OCI-LY3 (cell line): ENCODE data around the gene CASR.

Source experiments
- H2AFZ ChIP-seq: fragments of 200-600, 300-600 bp; shearing (Covaris generic); 2 replicates; pipeline ENCODE4 v1.6.0; 2014; ENCODE audit warnings: antibody characterized with exemption, low read depth, low read length
- H3K27ac ChIP-seq: fragments of 200-600, 300-600 bp; sonication (generic); 2 replicates; pipeline ENCODE4 v1.5.1; 2014; ENCODE audit warnings: mild to moderate bottlenecking, low read length, moderate library complexity, mixed read lengths
- H3K27me3 ChIP-seq: fragments of 200-600, 300-600 bp; sonication (generic); 2 replicates; pipeline ENCODE4 v1.6.1; 2014; ENCODE audit warnings: low read depth, low read length, mixed read lengths
- H3K36me3 ChIP-seq: fragments of 200-600, 300-600 bp; sonication (generic); replicated peaks from 2 replicates; pipeline ENCODE3; 2014; ENCODE audit warnings: low read depth, low read length, mixed read lengths
- H3K4me1 ChIP-seq: fragments of 300-600, 200-600 bp; sonication (generic); 2 replicates; pipeline ENCODE4 v1.6.1; 2014; ENCODE audit warnings: low read length, mixed read lengths
- H3K4me2 ChIP-seq: fragments of 200-600, 300-600 bp; sonication (generic); 2 replicates; pipeline ENCODE4 v1.6.1; 2014; ENCODE audit warnings: low read length, mixed read lengths
- H3K4me3 ChIP-seq: fragments of 300-600, 200-600 bp; sonication (generic); 2 replicates; pipeline ENCODE4 v1.5.1; 2014; ENCODE audit warnings: antibody characterized with exemption, mild to moderate bottlenecking, low read length, moderate library complexity
- H3K79me2 ChIP-seq: fragments of 300-600, 200-600 bp; shearing (Covaris generic); 2 replicates; pipeline ENCODE4 v1.6.1; 2014; ENCODE audit warnings: mild to moderate bottlenecking, low read length, mixed read lengths
- H3K9ac ChIP-seq: fragments of 300-600, 200-600 bp; shearing (Covaris generic); 2 replicates; pipeline ENCODE4 v1.6.0; 2014; ENCODE audit warnings: mild to moderate bottlenecking, low read length, moderate library complexity
- H3K9me3 ChIP-seq: fragments of 200-600, 300-600 bp; shearing (Covaris generic); 2 replicates; pipeline ENCODE4 v1.6.1; 2014; ENCODE audit warnings: low read length, mixed read lengths; ENCODE audit not compliant: insufficient read depth
- H4K20me1 ChIP-seq: fragments of 200-600, 300-600 bp; sonication (generic); 2 replicates; pipeline ENCODE4 v1.6.1; 2016; ENCODE audit warnings: low read length, mixed read lengths; ENCODE audit not compliant: insufficient read depth
- CTCF ChIP-seq: fragments of 200-600, 300-600 bp; sonication (generic); IDR thresholded peaks from 2 replicates; pipeline ENCODE4 v1.5.1; 2014; ENCODE audit warnings: antibody characterized with exemption, low read length, low read depth
- EZH2phosphoT487 ChIP-seq: fragments of 200-600 bp; shearing (Covaris generic); IDR thresholded peaks from 2 replicates; pipeline ENCODE4 v1.6.1; 2018; ENCODE audit warnings: antibody characterized with exemption, mixed run types, low read depth

The CASR gene

GRCh38 chr3:122214711-122215110 is 31.2 kb downstream of the CASR start:
- TF ChIP-seq EZH2phosphoT487 (no peak), CTCF (no peak)
- Histone ChIP-seq H3K27me3 (no peaks in the 10 kb centered on the region), H3K9me3 (no peaks in the 10 kb centered on the region; the same call in 1 of the 2 replicates), H3K36me3 (no peaks in the 10 kb centered on the region), H3K79me2 (no peaks in the 10 kb centered on the region), H3K27ac (no peak overlapping the region), H4K20me1 (no peaks in the 10 kb centered on the region), H3K4me1 (peaks cover 12% of the 10 kb centered on the region), H3K4me2 (no peak overlapping the region), H3K9ac (no peak overlapping the region), H2AFZ (no peak overlapping the region), H3K4me3 (no peak overlapping the region)

GRCh38 chr3:122215592-122216298 is 32.3 kb downstream of the CASR start:
- TF ChIP-seq EZH2phosphoT487 (no peak), CTCF (no peak)
- H3K4me2 ChIP-seq = no peak overlapping the region
- peaks cover 12% of the 10 kb centered on the region for H3K4me1 ChIP-seq
- no peaks in the 10 kb centered on the region for H3K36me3 ChIP-seq
- no peaks in the 10 kb centered on the region; the same call in 1 of the 2 replicates for H3K9me3 ChIP-seq
- H3K4me3 ChIP-seq = no peak overlapping the region
- no peak overlapping the region for H3K27ac ChIP-seq
- no peak overlapping the region for H2AFZ ChIP-seq
- H3K27me3 ChIP-seq = no peaks in the 10 kb centered on the region
- H3K79me2 ChIP-seq = no peaks in the 10 kb centered on the region
- H4K20me1 ChIP-seq = no peaks in the 10 kb centered on the region
- H3K9ac ChIP-seq = no peak overlapping the region

DNA sequence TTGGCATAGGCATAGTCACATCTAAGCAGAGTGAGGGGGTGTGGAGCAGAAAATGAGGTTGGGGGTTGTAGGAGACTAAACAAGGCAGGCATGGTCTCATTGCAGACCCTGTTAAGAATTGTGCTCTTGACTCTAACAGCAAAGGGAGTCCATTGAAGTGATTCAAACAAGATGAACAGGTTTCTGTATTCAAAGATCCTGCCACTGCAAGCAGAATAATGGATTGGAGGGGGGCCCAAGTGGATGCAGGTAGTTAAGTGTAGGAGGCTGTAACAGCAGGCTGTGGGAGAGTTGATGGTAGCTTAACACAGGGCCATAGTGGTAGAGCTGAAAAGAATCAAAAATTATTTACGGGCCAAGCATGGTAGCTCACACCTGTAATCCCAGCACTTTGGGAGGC is 34.4 kb downstream of the CASR start:
- H3K4me1 ChIP-seq = peaks cover 12% of the 10 kb centered on the region
- no peak for TF ChIP-seq EZH2phosphoT487
- TF ChIP-seq CTCF = no peak
- no peaks in the 10 kb centered on the region for H4K20me1 ChIP-seq
- H3K9me3 ChIP-seq = no peaks in the 10 kb centered on the region; the same call in 1 of the 2 replicates
- H3K79me2 ChIP-seq = no peaks in the 10 kb centered on the region
- H3K9ac ChIP-seq = 0 out of 2 replicates have a peak overlapping the region, but pooled peaks have one; percentile 16
- H3K4me2 ChIP-seq = peak overlapping the region; percentile 70
- H3K36me3 ChIP-seq = no peaks in the 10 kb centered on the region
- H3K4me3 ChIP-seq = peak overlapping the region; percentile 23; the same call in 1 of the 2 replicates
- no peaks in the 10 kb centered on the region for H3K27me3 ChIP-seq
- no peak overlapping the region for H2AFZ ChIP-seq
- H3K27ac ChIP-seq = 0 out of 2 replicates have a peak overlapping the region, but pooled peaks have one; percentile 18

DNA sequence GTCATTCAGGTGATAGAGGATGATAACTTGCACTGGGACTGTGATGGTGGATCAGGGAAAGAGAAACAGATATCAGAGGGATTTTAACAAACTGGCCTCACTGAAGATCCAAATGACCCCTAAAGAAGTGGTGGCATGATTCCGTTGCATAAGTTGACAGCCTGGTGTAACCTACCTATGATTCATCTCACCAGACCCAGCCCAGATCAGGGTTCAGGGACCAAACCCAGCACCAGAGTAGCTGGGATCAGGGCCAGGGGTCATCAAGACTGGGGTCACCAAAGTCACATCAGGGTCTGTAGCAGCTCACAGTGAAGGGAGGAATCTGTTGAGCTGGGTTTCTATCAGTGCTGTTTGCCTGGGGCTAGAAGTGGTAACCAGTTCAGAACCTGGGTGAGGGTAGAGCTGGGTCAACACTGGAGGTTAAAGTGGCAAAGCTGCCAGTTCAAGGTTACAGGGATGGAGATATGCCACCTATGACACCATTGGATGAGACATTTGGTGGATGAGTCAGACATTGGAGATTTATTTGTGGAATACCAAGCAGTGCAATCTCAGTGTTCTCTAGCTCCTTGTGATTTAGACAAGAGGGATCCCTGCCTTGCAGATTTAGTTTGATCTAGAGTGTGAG is 35.9 kb downstream of the CASR start:
- no peaks in the 10 kb centered on the region for H4K20me1 ChIP-seq
- H3K27ac ChIP-seq = no peak overlapping the region
- no peaks in the 10 kb centered on the region for H3K36me3 ChIP-seq
- H3K4me1 ChIP-seq = peaks cover 12% of the 10 kb centered on the region
- no peaks in the 10 kb centered on the region for H3K27me3 ChIP-seq
- TF ChIP-seq EZH2phosphoT487 (no peak), CTCF (no peak)
- H3K9ac ChIP-seq = no peak overlapping the region
- H3K79me2 ChIP-seq = no peaks in the 10 kb centered on the region
- H3K4me2 ChIP-seq = no peak overlapping the region
- H3K9me3 ChIP-seq = no peaks in the 10 kb centered on the region; the same call in 1 of the 2 replicates
- no peak overlapping the region for H3K4me3 ChIP-seq
- no peak overlapping the region for H2AFZ ChIP-seq
